GM12864 (cell line): ENCODE measurements around the gene LONP2.

ENCODE experiments used
- DNase-seq: peaks from one replicate; pipeline ENCODE4 v3.0.0-alpha.2; 2011; ENCODE audit warnings: low read depth
- H3K4me3 ChIP-seq: 2 replicates; pipeline ENCODE4 v1.5.1; 2011; ENCODE audit warnings: mild to moderate bottlenecking, low read depth, low read length, control low read depth
- TF ChIP-seq, protein P1 (sequence below): IDR thresholded peaks from 2 replicates; pipeline ENCODE4 v1.5.1; 2011; ENCODE audit warnings: low read depth, mild to moderate bottlenecking, moderate library complexity, low read length, control low read depth, inconsistent platforms; ENCODE audit errors: missing control alignments

The LONP2 gene, protein sequence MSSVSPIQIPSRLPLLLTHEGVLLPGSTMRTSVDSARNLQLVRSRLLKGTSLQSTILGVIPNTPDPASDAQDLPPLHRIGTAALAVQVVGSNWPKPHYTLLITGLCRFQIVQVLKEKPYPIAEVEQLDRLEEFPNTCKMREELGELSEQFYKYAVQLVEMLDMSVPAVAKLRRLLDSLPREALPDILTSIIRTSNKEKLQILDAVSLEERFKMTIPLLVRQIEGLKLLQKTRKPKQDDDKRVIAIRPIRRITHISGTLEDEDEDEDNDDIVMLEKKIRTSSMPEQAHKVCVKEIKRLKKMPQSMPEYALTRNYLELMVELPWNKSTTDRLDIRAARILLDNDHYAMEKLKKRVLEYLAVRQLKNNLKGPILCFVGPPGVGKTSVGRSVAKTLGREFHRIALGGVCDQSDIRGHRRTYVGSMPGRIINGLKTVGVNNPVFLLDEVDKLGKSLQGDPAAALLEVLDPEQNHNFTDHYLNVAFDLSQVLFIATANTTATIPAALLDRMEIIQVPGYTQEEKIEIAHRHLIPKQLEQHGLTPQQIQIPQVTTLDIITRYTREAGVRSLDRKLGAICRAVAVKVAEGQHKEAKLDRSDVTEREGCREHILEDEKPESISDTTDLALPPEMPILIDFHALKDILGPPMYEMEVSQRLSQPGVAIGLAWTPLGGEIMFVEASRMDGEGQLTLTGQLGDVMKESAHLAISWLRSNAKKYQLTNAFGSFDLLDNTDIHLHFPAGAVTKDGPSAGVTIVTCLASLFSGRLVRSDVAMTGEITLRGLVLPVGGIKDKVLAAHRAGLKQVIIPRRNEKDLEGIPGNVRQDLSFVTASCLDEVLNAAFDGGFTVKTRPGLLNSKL

DNA sequence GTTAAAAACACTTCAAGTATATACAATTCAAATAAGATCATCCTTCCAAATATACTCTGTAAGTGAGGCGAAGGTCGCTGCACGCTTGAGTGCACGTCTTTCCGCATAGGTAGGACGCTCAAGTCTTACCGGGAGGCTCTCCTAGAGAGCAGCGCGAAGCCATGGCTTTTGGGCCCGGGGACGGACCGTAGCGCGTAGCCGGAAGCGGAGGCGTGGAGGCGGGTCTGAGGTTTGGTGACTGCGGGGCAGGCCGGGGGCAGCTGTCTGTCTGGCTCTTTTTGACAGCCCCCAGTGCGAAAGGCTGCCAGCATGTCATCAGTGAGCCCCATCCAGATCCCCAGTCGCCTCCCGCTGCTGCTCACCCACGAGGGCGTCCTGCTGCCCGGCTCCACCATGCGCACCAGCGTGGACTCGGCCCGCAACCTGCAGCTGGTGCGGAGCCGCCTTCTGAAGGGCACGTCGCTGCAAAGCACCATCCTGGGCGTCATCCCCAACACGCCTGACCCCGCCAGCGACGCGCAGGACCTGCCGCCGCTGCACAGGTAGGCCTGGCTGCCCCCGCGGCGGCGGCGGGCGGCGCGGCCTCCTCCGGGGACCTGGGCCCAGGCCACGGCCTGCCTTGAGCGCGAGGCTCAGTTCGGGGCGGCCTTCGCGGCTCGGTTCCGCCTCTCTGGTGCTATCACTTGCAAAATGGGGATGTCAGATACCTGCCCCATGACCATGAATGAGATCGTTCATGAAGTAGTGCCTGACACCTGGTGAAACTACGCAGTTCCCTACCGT, at the start of gene LONP2:
TSS of gene LONP2 (plus strand) at position 221 of the 783 bp plus-strand sequence. CDS start at position 310, 89 bp downstream.
- peak within 1 kb of the TSS; percentile 72 for H3K4me3 ChIP-seq
- DNase-seq = peak; percentile 82
- TF ChIP-seq, protein P1, sequence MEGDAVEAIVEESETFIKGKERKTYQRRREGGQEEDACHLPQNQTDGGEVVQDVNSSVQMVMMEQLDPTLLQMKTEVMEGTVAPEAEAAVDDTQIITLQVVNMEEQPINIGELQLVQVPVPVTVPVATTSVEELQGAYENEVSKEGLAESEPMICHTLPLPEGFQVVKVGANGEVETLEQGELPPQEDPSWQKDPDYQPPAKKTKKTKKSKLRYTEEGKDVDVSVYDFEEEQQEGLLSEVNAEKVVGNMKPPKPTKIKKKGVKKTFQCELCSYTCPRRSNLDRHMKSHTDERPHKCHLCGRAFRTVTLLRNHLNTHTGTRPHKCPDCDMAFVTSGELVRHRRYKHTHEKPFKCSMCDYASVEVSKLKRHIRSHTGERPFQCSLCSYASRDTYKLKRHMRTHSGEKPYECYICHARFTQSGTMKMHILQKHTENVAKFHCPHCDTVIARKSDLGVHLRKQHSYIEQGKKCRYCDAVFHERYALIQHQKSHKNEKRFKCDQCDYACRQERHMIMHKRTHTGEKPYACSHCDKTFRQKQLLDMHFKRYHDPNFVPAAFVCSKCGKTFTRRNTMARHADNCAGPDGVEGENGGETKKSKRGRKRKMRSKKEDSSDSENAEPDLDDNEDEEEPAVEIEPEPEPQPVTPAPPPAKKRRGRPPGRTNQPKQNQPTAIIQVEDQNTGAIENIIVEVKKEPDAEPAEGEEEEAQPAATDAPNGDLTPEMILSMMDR = no peak

DNA sequence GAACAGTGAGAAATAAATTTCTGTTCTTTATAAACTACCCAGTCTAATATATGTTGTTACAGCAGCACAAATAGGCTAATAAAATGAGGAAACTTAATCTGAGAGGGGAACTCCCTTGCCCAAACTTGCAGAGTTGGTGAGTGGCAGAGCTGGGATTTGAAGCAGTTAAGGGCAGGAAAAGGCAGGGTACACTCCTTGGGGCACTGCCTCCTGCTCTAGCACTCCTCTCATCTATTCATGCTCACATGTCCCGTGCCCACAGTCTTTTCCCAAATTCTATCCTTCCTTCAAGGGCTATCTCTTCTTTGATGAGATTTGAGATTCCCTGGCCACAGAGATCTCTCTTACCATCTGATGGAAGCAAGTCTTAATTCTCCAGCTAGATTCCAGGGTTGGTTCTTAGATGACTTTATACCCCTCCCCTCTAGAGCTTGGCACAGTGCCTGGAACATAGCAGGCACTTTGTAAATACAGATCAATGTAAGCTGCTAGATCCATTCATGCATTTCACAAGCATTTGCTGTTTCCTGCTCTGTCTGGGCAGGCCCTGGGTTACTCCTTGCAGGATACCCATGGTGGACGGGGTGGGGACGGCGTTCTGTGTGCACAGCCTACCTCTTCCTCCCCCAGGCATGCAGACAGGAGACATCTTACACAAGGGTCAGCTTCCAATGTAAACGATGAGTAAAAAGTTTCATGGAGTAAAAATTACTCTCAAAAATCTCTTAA, 49.1 kb upstream of the LONP2 start:
- TF ChIP-seq, protein P1 = no peak

DNA sequence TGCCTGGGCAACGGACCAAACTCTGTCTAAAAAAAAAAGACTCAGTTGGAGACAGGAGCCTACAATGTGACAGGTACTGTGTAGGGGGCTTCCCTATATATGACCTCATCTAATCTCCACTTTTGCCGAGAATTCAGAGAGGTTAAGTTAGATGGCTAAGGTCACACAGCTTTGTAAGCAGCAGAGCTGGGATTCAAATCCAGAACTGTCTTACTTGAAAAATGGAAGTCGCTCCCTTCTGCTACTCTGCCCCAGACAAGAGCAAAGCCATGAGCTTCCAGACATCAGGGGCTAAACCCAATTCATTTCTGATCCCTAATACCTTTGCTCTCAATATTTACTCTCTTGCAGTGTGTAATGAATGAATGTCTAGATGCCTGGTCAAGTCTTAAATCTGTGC, 46.8 kb upstream of the LONP2 start:
- TF ChIP-seq, protein P1 = no peak
- H3K4me3 ChIP-seq = no peak overlapping the region
- DNase-seq = no peak

More for the DNA sequence above, 49.1 kb upstream of the LONP2 start:
- H3K4me3 ChIP-seq = no peak overlapping the region
- DNase-seq = no peak

DNA sequence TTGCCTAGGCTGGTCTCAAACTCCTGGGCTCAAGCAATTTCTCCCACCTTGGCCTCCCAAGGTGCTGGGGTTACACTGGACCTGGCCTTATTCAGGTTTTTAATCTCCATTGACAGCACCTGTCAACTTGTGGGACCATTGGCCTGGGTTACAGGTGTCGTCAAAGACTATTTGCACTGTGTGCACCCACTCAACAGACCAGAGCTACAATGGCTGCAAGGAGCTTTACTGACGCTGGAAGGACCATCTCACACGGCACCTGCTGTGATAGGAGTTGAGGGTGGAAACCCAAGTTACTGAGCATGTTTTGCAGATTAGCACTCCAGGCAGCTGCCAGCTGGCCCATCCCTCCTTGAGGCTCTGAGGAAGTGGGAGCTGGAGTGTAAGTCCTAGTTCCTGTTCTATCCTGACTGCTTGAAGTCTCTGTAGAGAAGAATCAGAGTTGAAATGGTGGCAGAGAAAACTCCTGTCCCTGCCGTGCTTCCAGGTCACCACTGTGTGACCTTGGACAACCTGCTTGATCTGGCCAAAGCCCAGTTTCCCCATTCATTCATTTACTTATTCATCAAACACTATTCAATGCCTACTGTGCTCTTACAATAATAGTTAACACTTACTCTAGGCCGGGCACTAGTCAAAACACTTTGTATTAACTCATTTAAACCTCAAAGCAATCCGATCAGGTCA, 42.4 kb upstream of the LONP2 start:
- H3K4me3 ChIP-seq = no peak overlapping the region
- DNase-seq = no peak
- TF ChIP-seq, protein P1 = no peak

DNA sequence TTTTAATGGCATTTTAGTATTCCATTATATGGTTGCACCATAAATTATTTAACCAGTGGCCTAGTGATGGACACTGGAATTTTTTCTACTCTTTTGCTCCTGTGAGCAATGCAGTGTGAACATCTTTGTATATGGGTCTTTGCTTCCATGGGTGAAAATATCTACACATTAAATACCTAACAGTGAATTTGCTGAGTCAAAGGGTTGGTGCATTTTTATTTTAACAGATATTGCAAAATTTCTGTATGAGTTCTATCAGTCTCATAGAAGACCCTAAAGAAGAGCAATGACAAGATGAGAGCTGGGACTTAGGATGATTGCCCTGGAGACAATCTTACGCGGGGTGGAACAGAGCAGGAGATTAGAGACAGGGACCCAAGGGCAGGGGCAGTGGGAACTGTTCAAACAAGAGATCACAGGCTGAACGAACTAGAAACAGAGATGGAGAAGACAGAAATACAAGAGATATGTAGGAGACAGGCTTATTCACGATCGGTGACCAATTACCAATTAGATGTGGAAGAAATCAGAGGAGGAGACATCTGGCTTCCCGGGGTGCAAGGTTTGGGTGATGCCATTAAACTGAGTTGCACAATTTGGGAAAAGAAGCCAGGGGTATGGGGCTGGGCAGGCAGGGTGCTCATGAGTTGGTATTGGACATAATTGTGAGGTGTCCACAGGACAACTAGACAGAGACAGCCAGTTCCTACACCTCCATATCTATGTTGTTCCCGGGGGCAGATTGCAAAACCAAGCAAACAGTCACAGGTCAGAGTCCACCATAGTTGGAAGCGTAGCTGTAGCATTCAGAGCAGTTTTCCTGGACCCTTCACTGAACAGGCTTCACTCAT, 39.9 kb upstream of the LONP2 start:
- TF ChIP-seq, protein P1 = no peak
- no peak for DNase-seq

More for the DNA sequence above, 39.9 kb upstream of the LONP2 start:
- no peak overlapping the region for H3K4me3 ChIP-seq
